Tibial nerve (tissue), 3 donors: ENCODE results near the gene ASIC4.

Source experiments
- CTCF ChIP-seq, 5 experiments: fragments of 200-600 bp in 3 of 5; fragments of 450-650 bp in 2 of 5; sonication (generic) in 3 of 5; IDR thresholded peaks; one replicate each; pipeline ENCODE4 v1.5.1; 2016 to 2019; ENCODE audit warnings: antibody characterized with exemption in 5 of 5, mild to moderate bottlenecking in 3 of 5, moderate library complexity in 2 of 5
- POLR2A ChIP-seq, 2 donors: fragments of 450-650 bp; IDR thresholded peaks; one replicate each; pipeline ENCODE4 v1.6.1; 2017; ENCODE audit warnings: antibody characterized with exemption in 2 of 2, mild to moderate bottlenecking in 2 of 2, moderate library complexity in 2 of 2

- TF ChIP-seq CTCF (IDR thresholded peaks at IDR 0.05) = no peak
- TF ChIP-seq POLR2A (IDR thresholded peaks at IDR 0.05) = no peak
Observed at GRCh38 chr2:219525533-219526232, 11.4 kb downstream of the ASIC4 start.
